Neural crest cell (in vitro differentiated cells): ENCODE results near the gene RFTN1. TPM values are rescaled to one million over a fixed set of nuclear protein-coding genes. Genes with fewer than 3 reads are reported as not detected.

Source experiments
- DNase-seq: peaks from one replicate; pipeline ENCODE4 v3.0.0; 2021; ENCODE audit warnings: low read depth, mixed read lengths, low spot score
- H3K27ac Mint-ChIP-seq: one replicate; pipeline ENCODE4 v1.8.0; 2021; ENCODE audit warnings: mild to moderate bottlenecking, mixed read lengths; ENCODE audit not compliant: unreplicated experiment
- H3K27me3 Mint-ChIP-seq: 2 replicates; pipeline ENCODE4 v1.8.0; 2021; ENCODE audit warnings: low read depth, mild to moderate bottlenecking, mixed read lengths
- H3K36me3 Mint-ChIP-seq: 2 replicates; pipeline ENCODE4 v1.8.0; 2021; ENCODE audit warnings: low read depth, mild to moderate bottlenecking, mixed read lengths
- H3K4me1 Mint-ChIP-seq: 2 replicates; pipeline ENCODE4 v1.8.0; 2021; ENCODE audit warnings: mixed read lengths
- H3K4me3 Mint-ChIP-seq: one replicate; pipeline ENCODE4 v1.8.0; 2021; ENCODE audit warnings: mild to moderate bottlenecking, mixed read lengths
- H3K9me3 Mint-ChIP-seq: 2 replicates; pipeline ENCODE4 v1.8.0; 2021; ENCODE audit warnings: mixed read lengths
- CTCF ChIP-seq: fragments of 200-600 bp; sonication (generic); conservative IDR thresholded peaks from 2 replicates; pipeline ENCODE4 v1.5.0; 2021; ENCODE audit warnings: antibody characterized with exemption, mild to moderate bottlenecking
- total RNA-seq: library from RNA; stranded (reverse); gene quantifications from 2 replicates; pipeline ENCODE4 v1.2.1, GENCODE V29; 2021

The RFTN1 gene
- total RNA-seq, 1 donor from 2014 or later, result 2.0 TPM

GRCh38 chr3:16551342-16551976 lies 38.0 kb upstream of the RFTN1 start:
- H3K4me1 Mint-ChIP-seq, result peaks cover 10% of the 10 kb centered on the region

DNA sequence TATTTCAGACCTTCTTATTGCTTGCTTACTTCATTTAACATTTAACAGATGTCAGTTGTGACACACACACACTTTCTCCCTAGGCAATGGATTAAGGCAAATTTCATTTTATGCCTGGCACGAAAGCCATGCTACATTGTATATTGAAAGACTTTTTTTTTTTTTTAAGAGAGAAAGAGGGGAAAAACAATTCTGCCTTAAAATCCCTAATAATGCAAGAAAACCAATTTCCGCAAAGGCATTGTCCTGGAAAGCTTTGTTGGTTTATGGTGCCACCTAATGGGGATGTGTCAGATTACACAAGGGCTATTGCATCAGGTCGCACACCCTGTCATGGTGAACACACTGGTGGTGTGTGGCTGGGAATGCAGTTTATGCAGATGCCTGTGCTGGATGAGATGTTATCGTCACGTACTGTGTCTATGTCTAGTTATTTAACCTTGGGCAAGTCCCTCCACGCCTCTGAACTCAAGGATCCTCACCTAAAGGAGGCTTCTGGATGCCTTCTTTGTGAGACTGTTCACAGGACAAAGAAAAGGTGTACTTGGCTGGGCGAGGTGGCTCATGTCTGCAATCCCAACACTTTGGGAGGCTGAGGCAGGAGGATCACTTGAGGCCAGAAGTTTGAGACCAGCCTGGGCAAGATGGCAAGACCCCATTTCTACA lies 37.3 kb upstream of the RFTN1 start:
- TF ChIP-seq CTCF, result peak; percentile 95
- DNase-seq, result peak; percentile 79
- Mint-ChIP-seq H3K36me3 (no peaks in the 10 kb centered on the region), H3K27me3 (peaks cover 2% of the 10 kb centered on the region), H3K4me1 (peaks cover 10% of the 10 kb centered on the region), H3K9me3 (no peaks in the 10 kb centered on the region), H3K27ac (peak overlapping the region; percentile 97), H3K4me3 (no peak overlapping the region)

More at GRCh38 chr3:16551342-16551976, 38.0 kb upstream of the RFTN1 start:
- no peaks in the 10 kb centered on the region for H3K36me3 Mint-ChIP-seq
- no peak overlapping the region for H3K4me3 Mint-ChIP-seq
- peak overlapping the region; percentile 97 for H3K27ac Mint-ChIP-seq
- H3K27me3 Mint-ChIP-seq, result peaks cover 2% of the 10 kb centered on the region
- no peaks in the 10 kb centered on the region for H3K9me3 Mint-ChIP-seq
- DNase-seq, result no peak
- TF ChIP-seq CTCF, result no peak

DNA sequence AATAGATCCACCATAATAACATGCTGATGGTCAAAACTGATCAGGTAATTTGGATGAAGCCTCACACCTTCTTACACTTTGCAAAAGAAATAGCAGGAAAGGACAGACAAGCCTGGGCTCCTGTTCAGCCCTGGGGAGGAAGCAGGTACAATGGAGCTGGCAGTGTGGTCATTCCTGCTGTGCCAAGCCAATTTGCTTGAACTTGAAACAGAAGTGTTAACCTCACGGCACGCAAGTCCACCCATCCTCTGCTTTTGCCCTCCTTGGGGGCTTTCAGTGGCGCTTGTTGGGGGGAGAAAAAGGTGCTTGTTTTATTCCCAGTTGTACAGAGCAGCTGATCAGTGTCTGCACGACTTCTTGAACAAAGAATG lies 36.8 kb upstream of the RFTN1 start:
- no peak for TF ChIP-seq CTCF
- H3K36me3 Mint-ChIP-seq, result no peaks in the 10 kb centered on the region
- peaks cover 14% of the 10 kb centered on the region for H3K4me1 Mint-ChIP-seq
- no peak overlapping the region for H3K4me3 Mint-ChIP-seq
- no peak for DNase-seq
- no peak overlapping the region for H3K27ac Mint-ChIP-seq
- no peaks in the 10 kb centered on the region for H3K9me3 Mint-ChIP-seq
- peaks cover 2% of the 10 kb centered on the region for H3K27me3 Mint-ChIP-seq

- no peak overlapping the region for H3K4me3 Mint-ChIP-seq
- TF ChIP-seq CTCF, result no peak
- no peak overlapping the region for H3K27ac Mint-ChIP-seq
- no peaks in the 10 kb centered on the region for H3K36me3 Mint-ChIP-seq
- no peak for DNase-seq
- H3K9me3 Mint-ChIP-seq, result no peaks in the 10 kb centered on the region
- peaks cover 2% of the 10 kb centered on the region for H3K27me3 Mint-ChIP-seq
- peaks cover 15% of the 10 kb centered on the region for H3K4me1 Mint-ChIP-seq
Observed at GRCh38 chr3:16548721-16549120, 35.2 kb upstream of the RFTN1 start.

- no peak for DNase-seq
- no peak overlapping the region for H3K4me3 Mint-ChIP-seq
- no peaks in the 10 kb centered on the region for H3K36me3 Mint-ChIP-seq
- no peak for TF ChIP-seq CTCF
- no peaks in the 10 kb centered on the region for H3K9me3 Mint-ChIP-seq
- H3K4me1 Mint-ChIP-seq, result peaks cover 15% of the 10 kb centered on the region
- no peak overlapping the region for H3K27ac Mint-ChIP-seq
- H3K27me3 Mint-ChIP-seq, result peaks cover 2% of the 10 kb centered on the region
Observed at GRCh38 chr3:16547561-16548357, 34.3 kb upstream of the RFTN1 start.
